ENCODE measurements around the gene PHACTR3.

Gene PHACTR3

GRCh38 chr20:59735917-59736316 lies 131.6 kb downstream of the PHACTR3 start:
- no peak for DNase-seq (ENCODE audit: low read depth)

GRCh38 chr20:59736366-59736765 lies 132.0 kb downstream of the PHACTR3 start:
- DNase-seq (ENCODE audit: low read depth), result no peak

GRCh38 chr20:59737073-59737666 lies 132.8 kb downstream of the PHACTR3 start:
- DNase-seq (ENCODE audit: low read depth), result no peak

- DNase-seq (ENCODE audit: low read depth), result no peak
Measured at GRCh38 chr20:59737816-59738215, 133.5 kb downstream of the PHACTR3 start.

GRCh38 chr20:59738851-59739250 lies 134.5 kb downstream of the PHACTR3 start:
- no peak for DNase-seq (ENCODE audit: low read depth)

GRCh38 chr20:59740621-59741020 lies 136.3 kb downstream of the PHACTR3 start:
- DNase-seq (ENCODE audit: low read depth), result no peak

GRCh38 chr20:59741073-59741472 lies 136.7 kb downstream of the PHACTR3 start:
- no peak for DNase-seq (ENCODE audit: low read depth)

GRCh38 chr20:59742351-59743095 lies 138.2 kb downstream of the PHACTR3 start:
- no peak for DNase-seq (ENCODE audit: low read depth)

- DNase-seq (ENCODE audit: low read depth), result no peak
Measured at GRCh38 chr20:59743308-59743707, 139.0 kb downstream of the PHACTR3 start.

GRCh38 chr20:59743767-59744485 lies 139.6 kb downstream of the PHACTR3 start:
- DNase-seq (ENCODE audit: low read depth), result no peak

- no peak for DNase-seq (ENCODE audit: low read depth)
Measured at GRCh38 chr20:59744756-59745155, 140.4 kb downstream of the PHACTR3 start.

GRCh38 chr20:59745201-59745600 lies 140.9 kb downstream of the PHACTR3 start:
- DNase-seq (ENCODE audit: low read depth), result no peak

- DNase-seq (ENCODE audit: low read depth), result no peak
Measured at GRCh38 chr20:59745716-59746115, 141.4 kb downstream of the PHACTR3 start.

- no peak for DNase-seq (ENCODE audit: low read depth)
Measured at GRCh38 chr20:59746155-59746554, 141.8 kb downstream of the PHACTR3 start.

- no peak for DNase-seq (ENCODE audit: low read depth)
Measured at GRCh38 chr20:59747671-59748515, 143.6 kb downstream of the PHACTR3 start.

GRCh38 chr20:59748619-59749191 lies 144.4 kb downstream of the PHACTR3 start:
- no peak for DNase-seq (ENCODE audit: low read depth)

GRCh38 chr20:59749301-59749700 lies 145.0 kb downstream of the PHACTR3 start:
- no peak for DNase-seq (ENCODE audit: low read depth)

GRCh38 chr20:59750209-59750840 lies 146.0 kb downstream of the PHACTR3 start:
- DNase-seq (ENCODE audit: low read depth), result no peak

- no peak for DNase-seq (ENCODE audit: low read depth)
Measured at GRCh38 chr20:59751075-59751711, 146.9 kb downstream of the PHACTR3 start.

GRCh38 chr20:59752101-59752586 lies 147.8 kb downstream of the PHACTR3 start:
- DNase-seq (ENCODE audit: low read depth), result no peak
